GM12878 (cell line): ENCODE data around the gene CENPX. TPM values are rescaled to one million over a fixed set of nuclear protein-coding genes. Genes with fewer than 3 reads are reported as not detected.

ENCODE experiments used
- ATAC-seq: fragments of 200-7000 bp; cut with Tn5 transposase; 3 replicates; pipeline ENCODE4 v1.9.1; 2020; ENCODE audit warnings: mild to moderate bottlenecking, moderate library complexity
- BruUV-seq: library from RNA; stranded (reverse); fragments of 400-500 nt; replicated peaks from 2 replicates; lab custom pipeline; 2021; lab: Mats Ljungman, UMichigan
- CTCF ChIA-PET: fragments of 300-600 bp; sonication (Branson Sonifier 250); formaldehyde crosslinking; extraction: SDS; loops from one replicate; lab custom pipeline; 2021; ENCODE audit warnings: inconsistent platforms; lab: Yijun Ruan, JAX
- POLR2A ChIA-PET: fragments of 350-600 bp; formaldehyde crosslinking; extraction: SDS; loops from one replicate; lab custom pipeline; 2021; ENCODE audit warnings: inconsistent platforms; lab: Charles Lee
- RAD21 ChIA-PET: fragments of 300-600 bp; sonication (Branson Sonifier 250); formaldehyde crosslinking; loops from one replicate; lab custom pipeline; 2023; ENCODE audit warnings: antibody characterized with exemption; ENCODE audit not compliant: unreplicated experiment; lab: Charles Lee
- SMC1A ChIA-PET: fragments of 300-600 bp; sonication (Branson Sonifier 250); formaldehyde crosslinking; loops from one replicate; lab custom pipeline; 2023; ENCODE audit not compliant: unreplicated experiment, uncharacterized antibody; lab: Charles Lee
- DNase-seq: peaks from one replicate; pipeline ENCODE4 v3.0.0-alpha.2; 2011; ENCODE audit warnings: low read depth, low spot score
- FAIRE-seq: peaks from 3 replicates; lab custom pipeline; 2011; peaks lifted over from hg19 to GRCh38; lab: Jason Lieb, UNC
- H2AFZ ChIP-seq: 2 replicates; pipeline ENCODE4 v1.6.0; 2011; ENCODE audit warnings: low read depth, low read length, control low read depth; ENCODE audit not compliant: control insufficient read depth
- H3K27ac ChIP-seq: 2 replicates; pipeline ENCODE4 v1.5.1; 2011; ENCODE audit warnings: control low read depth; ENCODE audit not compliant: control insufficient read depth, insufficient read depth
- H3K27me3 ChIP-seq, 2 experiments: replicated peaks in 1 of 2; 2 replicates each; pipeline versions ENCODE4 v1.6.0 to v1.6.1; 2011; ENCODE audit warnings: low read length in 1 of 2; ENCODE audit not compliant: control insufficient read depth in 2 of 2, insufficient read depth in 2 of 2
- H3K36me3 ChIP-seq, 2 experiments: 2 replicates each; pipeline ENCODE4 v1.5.1; 2011; ENCODE audit warnings: low read length in 1 of 2; ENCODE audit not compliant: control insufficient read depth in 2 of 2, insufficient read depth in 2 of 2
- H3K4me1 ChIP-seq: 2 replicates; pipeline ENCODE4 v1.6.1; 2011; ENCODE audit warnings: mild to moderate bottlenecking, low read length, moderate library complexity, mixed read lengths; ENCODE audit not compliant: control insufficient read depth, insufficient read depth
- H3K4me2 ChIP-seq: 2 replicates; pipeline ENCODE4 v1.6.0; 2011; ENCODE audit warnings: control low read depth; ENCODE audit not compliant: control insufficient read depth, insufficient read depth
- H3K4me3 ChIP-seq: fragments of 200-600 bp; sonication (generic); 2 replicates; pipeline ENCODE4 v1.5.1; 2016
- H3K79me2 ChIP-seq: 2 replicates; pipeline ENCODE4 v1.6.0; 2011; ENCODE audit warnings: low read length; ENCODE audit not compliant: control insufficient read depth, insufficient read depth
- H3K9ac ChIP-seq: 2 replicates; pipeline ENCODE4 v1.8.0; 2011; ENCODE audit warnings: low read length, control low read depth, mixed read lengths; ENCODE audit not compliant: control insufficient read depth, insufficient read depth
- H3K9me3 ChIP-seq: replicated peaks from 3 replicates; pipeline ENCODE4 v1.5.1; 2011; ENCODE audit warnings: mild to moderate bottlenecking, low read length; ENCODE audit not compliant: control insufficient read depth, insufficient read depth
- H4K20me1 ChIP-seq: 2 replicates; pipeline ENCODE4 v1.6.0; 2011; ENCODE audit not compliant: control insufficient read depth, insufficient read depth
- CBX5 ChIP-seq: sonication (generic); IDR thresholded peaks from 2 replicates; pipeline ENCODE4 v1.6.1; 2016; ENCODE audit warnings: low read depth, moderate library complexity, mild to moderate bottlenecking, inconsistent platforms
- DPF2 ChIP-seq: fragments of 450-650 bp; IDR thresholded peaks from 2 replicates; pipeline ENCODE4 v1.6.1; 2017; ENCODE audit warnings: mild to moderate bottlenecking
- MXI1 ChIP-seq: fragments of 150-350 bp; IDR thresholded peaks from 2 replicates; pipeline ENCODE4 v1.6.1; 2011; ENCODE audit warnings: low read depth, mild to moderate bottlenecking, inconsistent platforms, low read length, improper control_type of control experiment
- NKRF ChIP-seq: fragments of 450-650 bp; conservative IDR thresholded peaks from 2 replicates; pipeline ENCODE4 v1.6.1; 2017; ENCODE audit warnings: mild to moderate bottlenecking, moderate library complexity
- PBX3 ChIP-seq: IDR thresholded peaks from 2 replicates; pipeline ENCODE4 v1.6.1; 2011; ENCODE audit warnings: mild to moderate bottlenecking, low read depth, low read length, moderate library complexity; ENCODE audit not compliant: insufficient replicate concordance
- RELA ChIP-seq: fragments of 450-650 bp; IDR thresholded peaks from 2 replicates; pipeline ENCODE4 v1.8.0; 2014; ENCODE audit warnings: borderline replicate concordance; ENCODE audit not compliant: partially characterized antibody
- SMAD5 ChIP-seq: IDR thresholded peaks from 2 replicates; pipeline ENCODE4 v1.6.1; 2016; ENCODE audit warnings: antibody characterized with exemption, low read depth
- TAF1 ChIP-seq: IDR thresholded peaks from 2 replicates; pipeline ENCODE4 v1.6.1; 2011; ENCODE audit warnings: mild to moderate bottlenecking, low read depth, low read length, borderline replicate concordance
- YY1 ChIP-seq: IDR thresholded peaks from 2 replicates; pipeline ENCODE4 v1.6.1; 2011; ENCODE audit warnings: low read depth, mild to moderate bottlenecking, low read length
- ZNF207 ChIP-seq: fragments of 450-650 bp; IDR thresholded peaks from 2 replicates; pipeline ENCODE4 v1.6.1; 2014; ENCODE audit warnings: antibody characterized with exemption, mild to moderate bottlenecking, borderline replicate concordance
- ZNF217 ChIP-seq: fragments of 450-650 bp; IDR thresholded peaks from 2 replicates; pipeline ENCODE4 v1.6.1; 2017; ENCODE audit warnings: antibody characterized with exemption, mild to moderate bottlenecking
- ZNF274 ChIP-seq: IDR thresholded peaks from one replicate; pipeline ENCODE4 v1.8.0; 2011; ENCODE audit not compliant: insufficient read length, insufficient read depth
- ZNF687 ChIP-seq: fragments of 450-650 bp; IDR thresholded peaks from 2 replicates; pipeline ENCODE4 v1.6.1; 2017; ENCODE audit warnings: mild to moderate bottlenecking, moderate library complexity
- WGBS: methylation state at CpG from one replicate; pipeline ENCODE4 v1.1.6; 2016; ENCODE audit warnings: low lambda C conversion rate; ENCODE audit not compliant: insufficient replicate concordance, insufficient coverage; ENCODE audit errors: missing lambda C conversion rate; 5-methylcytosine and 5-hydroxymethylcytosine counted together
- in situ Hi-C: fragments of 300-500 bp; cut with MboI; formaldehyde crosslinking; loops from 9 replicates; pipeline ENCODE4 v1.14.3; 2018; ENCODE audit warnings: mixed read lengths
- intact Hi-C: fragments of 100-400 bp; cut with micrococcal nuclease; formaldehyde crosslinking; loops from one replicate; pipeline ENCODE4 v1.14.2; 2022; ENCODE audit not compliant: unreplicated experiment
- polyA plus RNA-seq, 11 experiments: library from polyadenylated mRNA; depleted of rRNA in 4 of 11; unstranded in 6 of 11; stranded (reverse) in 5 of 11; fragments of >200 nt; fragmentation: Nextera tagmentation in 4 of 11; fragmentation: Illumina TruSeq in 1 of 11; extraction: Ambion mirVana in 4 of 11; extraction: Trizol in 1 of 11; gene quantifications; 1 replicate in 1 of 11; 2 replicates in 10 of 11; pipeline versions ENCODE4 v1.2.1 to v1.2.3, GENCODE V29; 2011 to 2016; ENCODE audit warnings: inconsistent platforms in 2 of 11, missing spikeins in 2 of 11, low read depth in 1 of 11
- total RNA-seq, 4 experiments: library from RNA; depleted of rRNA in 3 of 4; stranded (reverse); fragments of >200 nt in 3 of 4; fragmentation: Illumina TruSeq in 1 of 4; extraction: Trizol in 1 of 4; gene quantifications; 2 replicates each; pipeline versions ENCODE4 v1.2.1 to v1.2.3, GENCODE V29; 2013 to 2021

The CENPX gene
- total and polyA plus RNA-seq, 10 of the 15 experiments (the other 5 are each of a cell fraction or from before 2014, with no cell fraction given): 11.7 to 182 (median 71.9) TPM

GRCh38 chr17:82037092-82037888 is 14.6 kb upstream of the CENPX start, which contains the start of gene DCXR:
DCXR (minus strand) TSS chr17:82037697; CDS start chr17:82037682, 15 bp downstream.
- SMC1A ChIA-PET: interaction anchor here (0.5 to 1.4 kb wide), 7 partner anchors 10 to 178 kb away, joined by 3 to 7 read pairs (median 3); partner anchors contain the start of genes CENPX, DUS1L and LRRC45
- Histone ChIP-seq H3K36me3 (no peaks in the 10 kb centered on the region; a peak in 2 of 4 replicates), H3K79me2 (peaks cover 5% of the 10 kb centered on the region), H3K9me3 (no peaks in the 10 kb centered on the region), H3K4me2 (peak within 1 kb of the TSS; percentile 89), H2AFZ (peak within 1 kb of the TSS; percentile 93), H4K20me1 (no peaks in the 10 kb centered on the region), H3K4me3 (peak within 1 kb of the TSS; percentile 81), H3K27me3 (no peaks in the 10 kb centered on the region), H3K4me1 (peaks cover 10% of the 10 kb centered on the region), H3K9ac (peak within 1 kb of the TSS; percentile 78), H3K27ac (peak within 1 kb of the TSS; percentile 89)
- no TSS peak for BruUV-seq
- intact Hi-C loops: loop anchor here (5.0 kb wide), 1 partner anchor 60 kb away; the partner anchor contains the start of gene FASN
- FAIRE-seq (peak; percentile 96), ATAC-seq (peak; percentile 98), DNase-seq (peak; percentile 72)
- RAD21 ChIA-PET: interaction anchor here (0.7 to 2.4 kb wide), 8 partner anchors 13 to 118 kb away, joined by 3 to 13 read pairs (median 4); partner anchors contain the start of genes CENPX, FASN and LRRC45
- CTCF ChIA-PET: interaction anchor here (0.5 to 1.9 kb wide), 19 partner anchors 9 to 597 kb away, joined by 3 to 30 read pairs (median 4); partner anchors contain the start of genes CENPX, GPS1, LRRC45 and RFNG
- in situ Hi-C loops: loop anchor here (5.0 kb wide), 1 partner anchor 120 kb away; no protein-coding TSS in a partner anchor
- under 1% methylated on average over 91 of the region's 92 CpGs for WGBS
- POLR2A ChIA-PET: interaction anchor here (0.5 to 1.5 kb wide), 20 partner anchors 10 to 412 kb away, joined by 3 to 13 read pairs (median 3); partner anchors contain the start of genes CENPX, FASN, LRRC45 and MRPL12
- TF ChIP-seq RELA: peak; percentile 60
- peak; percentile 78 for TF ChIP-seq MXI1
- peak; percentile 79 for TF ChIP-seq PBX3
- peak; percentile 88 for TF ChIP-seq ZNF687
- peak; percentile 36; the same call in 1 of the 2 replicates for TF ChIP-seq ZNF217
- no peak for TF ChIP-seq ZNF274
- peak; percentile 86 for TF ChIP-seq ZNF207
- peak; percentile 96 for TF ChIP-seq NKRF
- peak; percentile 85 for TF ChIP-seq YY1
- TF ChIP-seq TAF1: no peak; the same call in 1 of the 2 replicates
- TF ChIP-seq DPF2: peak; percentile 95
- no peak for TF ChIP-seq CBX5
- peak; percentile 86 for TF ChIP-seq SMAD5
